Measurements from ENCODE around the gene HOXB1. TPM values are rescaled to one million over a fixed set of nuclear protein-coding genes. Genes with fewer than 3 reads are reported as not detected.
"Not testable (repeated sequence)": the region's sequence is repeated elsewhere in the genome, so short reads cannot be mapped to it uniquely, and the experiment has no call there.

Gene HOXB1
- total RNA-seq, 1 donor from 2014 or later = not detected

DNA sequence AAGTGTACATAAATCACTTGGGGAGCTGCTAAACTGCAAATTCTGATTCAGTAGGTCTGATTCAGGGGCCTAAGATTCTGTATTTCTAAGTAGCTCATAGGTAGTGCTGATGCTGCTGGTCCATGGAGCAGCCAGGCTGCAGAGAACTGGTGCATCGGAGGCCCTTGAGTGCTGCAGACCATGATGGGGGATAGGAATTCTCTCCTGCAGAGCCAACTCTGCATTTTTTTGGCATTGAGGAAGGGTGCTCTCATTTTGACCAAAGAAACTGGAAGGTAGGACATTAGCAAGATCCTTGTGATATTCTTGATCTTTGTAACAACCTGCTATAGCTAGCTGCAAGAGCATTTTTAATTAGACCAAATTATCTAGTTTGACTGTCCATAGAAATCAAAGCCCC, 9.4 kb upstream of the HOXB1 start:
- no peaks in the 10 kb centered on the region for H3K36me3 Mint-ChIP-seq
- Histone ChIP-seq H3K36me3 (no peaks in the 10 kb centered on the region), H3F3A (ENCODE audit: low read depth) (peaks cover 4% of the 10 kb centered on the region), H3K9ac (no peak overlapping the region), H3K9me3 (ENCODE audit: low read depth) (no peaks in the 10 kb centered on the region), H4K20me1 (ENCODE audit: low read depth) (peaks cover 49% of the 10 kb centered on the region), H3K79me2 (ENCODE audit: low read depth) (no peaks in the 10 kb centered on the region), H2AFZ (replicated peaks) (no peak overlapping the region), H3K27ac (no peak overlapping the region), H3K4me1 (no peaks in the 10 kb centered on the region), H3K4me3 (no peak overlapping the region), H3K27me3 (peaks cover 100% of the 10 kb centered on the region), H3K4me2 (no peak overlapping the region)
- peaks cover 6% of the 10 kb centered on the region for H3K4me1 Mint-ChIP-seq
- peaks cover 5% of the 10 kb centered on the region for H3K9me3 Mint-ChIP-seq
- peaks cover 80% of the 10 kb centered on the region for H3K27me3 Mint-ChIP-seq (ENCODE audit: insufficient read depth, low read depth)
- H3K27ac Mint-ChIP-seq = no peak overlapping the region
- no peak for DNase-seq (ENCODE audit: low spot score)
- H3K4me3 Mint-ChIP-seq = no peak overlapping the region
- TF ChIP-seq, protein P1, sequence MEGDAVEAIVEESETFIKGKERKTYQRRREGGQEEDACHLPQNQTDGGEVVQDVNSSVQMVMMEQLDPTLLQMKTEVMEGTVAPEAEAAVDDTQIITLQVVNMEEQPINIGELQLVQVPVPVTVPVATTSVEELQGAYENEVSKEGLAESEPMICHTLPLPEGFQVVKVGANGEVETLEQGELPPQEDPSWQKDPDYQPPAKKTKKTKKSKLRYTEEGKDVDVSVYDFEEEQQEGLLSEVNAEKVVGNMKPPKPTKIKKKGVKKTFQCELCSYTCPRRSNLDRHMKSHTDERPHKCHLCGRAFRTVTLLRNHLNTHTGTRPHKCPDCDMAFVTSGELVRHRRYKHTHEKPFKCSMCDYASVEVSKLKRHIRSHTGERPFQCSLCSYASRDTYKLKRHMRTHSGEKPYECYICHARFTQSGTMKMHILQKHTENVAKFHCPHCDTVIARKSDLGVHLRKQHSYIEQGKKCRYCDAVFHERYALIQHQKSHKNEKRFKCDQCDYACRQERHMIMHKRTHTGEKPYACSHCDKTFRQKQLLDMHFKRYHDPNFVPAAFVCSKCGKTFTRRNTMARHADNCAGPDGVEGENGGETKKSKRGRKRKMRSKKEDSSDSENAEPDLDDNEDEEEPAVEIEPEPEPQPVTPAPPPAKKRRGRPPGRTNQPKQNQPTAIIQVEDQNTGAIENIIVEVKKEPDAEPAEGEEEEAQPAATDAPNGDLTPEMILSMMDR (IDR thresholded peaks at IDR 0.05) = no peak
- TF ChIP-seq EZH2 (IDR thresholded peaks at IDR 0.05) (no peak), EZH2phosphoT487 (IDR thresholded peaks at IDR 0.05) (no peak)

DNA sequence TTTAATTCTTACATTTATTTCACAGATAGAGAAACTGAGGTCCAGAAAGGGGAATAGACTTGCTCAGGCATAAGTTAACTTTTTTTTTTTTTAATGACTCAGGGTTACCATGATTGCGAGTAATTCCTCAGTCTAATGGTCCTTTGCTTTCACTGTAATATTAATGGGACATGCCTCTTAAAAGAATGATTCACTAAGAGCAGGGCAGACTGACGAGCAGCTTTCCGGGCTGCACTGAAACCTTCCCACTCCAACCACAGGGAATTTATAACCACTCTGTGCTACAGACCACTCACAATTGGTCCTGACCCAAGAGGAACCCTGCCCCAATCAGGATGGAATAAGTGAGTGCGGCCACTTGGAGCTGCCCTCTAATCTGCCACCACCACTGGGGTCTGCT, 8.4 kb upstream of the HOXB1 start:
- peaks cover 38% of the 10 kb centered on the region for H4K20me1 ChIP-seq (ENCODE audit: low read depth)
- no peaks in the 10 kb centered on the region for H3K36me3 ChIP-seq
- no peak overlapping the region for H3K4me3 ChIP-seq
- H3K4me1 Mint-ChIP-seq = peaks cover 6% of the 10 kb centered on the region
- H3K9me3 Mint-ChIP-seq = peaks cover 5% of the 10 kb centered on the region
- TF ChIP-seq, protein P1 (IDR thresholded peaks at IDR 0.05) = no peak
- TF ChIP-seq EZH2phosphoT487 (IDR thresholded peaks at IDR 0.05) = no peak
- H3K4me1 ChIP-seq = no peaks in the 10 kb centered on the region
- H3K79me2 ChIP-seq (ENCODE audit: low read depth) = no peaks in the 10 kb centered on the region
- no peak overlapping the region for H3K4me2 ChIP-seq
- H3K4me3 Mint-ChIP-seq = no peak overlapping the region
- H3K9me3 ChIP-seq (ENCODE audit: low read depth) = no peaks in the 10 kb centered on the region
- H2AFZ ChIP-seq (replicated peaks) = no peak overlapping the region
- no peak for DNase-seq (ENCODE audit: low spot score)
- H3K9ac ChIP-seq = no peak overlapping the region
- peaks cover 4% of the 10 kb centered on the region for H3F3A ChIP-seq (ENCODE audit: low read depth)
- H3K27me3 ChIP-seq = peaks cover 100% of the 10 kb centered on the region
- no peaks in the 10 kb centered on the region for H3K36me3 Mint-ChIP-seq
- no peak overlapping the region for H3K27ac Mint-ChIP-seq
- peaks cover 76% of the 10 kb centered on the region for H3K27me3 Mint-ChIP-seq (ENCODE audit: insufficient read depth, low read depth)
- H3K27ac ChIP-seq = no peak overlapping the region

DNA sequence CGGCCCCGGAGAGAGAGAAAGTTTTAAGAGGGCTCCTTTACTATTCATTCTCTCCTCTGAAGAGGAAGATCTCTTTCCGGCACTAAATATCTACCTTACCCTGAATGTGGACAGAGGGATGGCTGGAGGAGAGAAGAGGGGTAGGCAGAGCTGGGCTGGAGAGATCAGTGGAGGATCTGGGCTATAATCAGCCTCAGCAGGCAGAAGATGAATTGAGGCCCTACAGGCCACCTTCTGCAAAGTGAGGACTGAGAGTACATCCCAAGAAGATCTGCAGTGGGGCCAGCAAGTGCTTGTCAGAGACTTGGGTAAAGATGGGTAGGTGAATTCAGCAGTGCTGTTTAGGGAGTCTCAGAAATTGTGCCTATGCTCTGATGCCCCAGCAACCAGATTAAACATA, 6.5 kb upstream of the HOXB1 start:
- TF ChIP-seq EZH2 (IDR thresholded peaks at IDR 0.05) (no peak), EZH2phosphoT487 (IDR thresholded peaks at IDR 0.05) (no peak)
- TF ChIP-seq, protein P1 (IDR thresholded peaks at IDR 0.05) = no peak
- Histone ChIP-seq H4K20me1 (ENCODE audit: low read depth) (peaks cover 20% of the 10 kb centered on the region), H3K27me3 (peaks cover 100% of the 10 kb centered on the region), H3K9me3 (ENCODE audit: low read depth) (no peaks in the 10 kb centered on the region), H3K4me3 (no peak overlapping the region), H3K79me2 (ENCODE audit: low read depth) (no peaks in the 10 kb centered on the region), H3K4me2 (no peak overlapping the region), H3K36me3 (no peaks in the 10 kb centered on the region), H3K4me1 (no peaks in the 10 kb centered on the region), H3K9ac (no peak overlapping the region), H2AFZ (replicated peaks) (no peak overlapping the region), H3K27ac (no peak overlapping the region), H3F3A (ENCODE audit: low read depth) (no peaks in the 10 kb centered on the region)
- H3K27me3 Mint-ChIP-seq (ENCODE audit: insufficient read depth, low read depth) = peaks cover 75% of the 10 kb centered on the region
- DNase-seq (ENCODE audit: low spot score) = no peak
- H3K9me3 Mint-ChIP-seq = peaks cover 3% of the 10 kb centered on the region
- no peaks in the 10 kb centered on the region for H3K36me3 Mint-ChIP-seq
- no peaks in the 10 kb centered on the region for H3K4me1 Mint-ChIP-seq
- no peak overlapping the region for H3K27ac Mint-ChIP-seq
- no peak overlapping the region for H3K4me3 Mint-ChIP-seq

DNA sequence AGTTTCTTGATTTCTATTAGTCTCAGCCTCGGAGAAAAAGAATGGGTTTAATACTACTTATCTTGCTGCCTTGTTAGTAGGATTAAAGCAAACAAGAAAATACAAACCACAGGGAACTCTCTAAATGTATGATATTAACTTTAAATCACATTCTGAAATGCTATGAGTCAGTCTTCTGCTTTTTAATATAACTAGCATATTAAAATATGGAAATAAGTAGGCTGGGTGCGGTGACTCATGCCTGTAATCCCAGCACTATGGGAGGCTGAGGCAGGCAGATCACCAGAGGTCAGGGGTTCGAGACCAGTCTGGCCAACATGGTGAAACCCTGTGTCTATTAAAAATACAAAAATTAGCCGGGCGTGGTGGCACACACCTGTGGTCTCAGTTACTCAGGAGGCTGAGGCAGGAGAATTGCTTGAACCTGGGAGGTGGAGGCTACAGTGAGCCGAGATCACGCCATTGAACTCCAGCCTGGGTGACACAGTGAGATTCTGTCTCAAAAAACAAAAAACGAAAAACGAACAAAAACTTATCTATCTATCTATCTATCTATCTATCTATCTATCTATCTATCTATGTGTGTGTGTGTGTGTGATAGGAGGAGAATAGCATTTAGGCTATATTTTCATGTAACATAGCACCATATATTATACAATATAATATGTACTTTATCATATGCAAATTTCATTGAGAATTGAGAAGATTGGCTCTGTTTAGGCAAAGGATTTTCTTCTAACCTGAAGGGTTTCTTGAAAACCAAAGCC, 5.2 kb upstream of the HOXB1 start:
- H3K9ac ChIP-seq; H3K9me3 ChIP-seq (ENCODE audit: low read depth); H3K36me3 Mint-ChIP-seq; H3K36me3 ChIP-seq; H3K4me3 ChIP-seq; H3K4me1 ChIP-seq; H3K4me2 ChIP-seq; H2AFZ ChIP-seq (replicated peaks); H3K4me1 Mint-ChIP-seq; H3K27ac Mint-ChIP-seq; H3K79me2 ChIP-seq (ENCODE audit: low read depth); H3F3A ChIP-seq (ENCODE audit: low read depth); H3K27ac ChIP-seq; H3K4me3 Mint-ChIP-seq; H3K9me3 Mint-ChIP-seq; DNase-seq (ENCODE audit: low spot score): not testable (repeated sequence)
- Histone ChIP-seq H4K20me1 (ENCODE audit: low read depth) (peaks cover 20% of the 10 kb centered on the region), H3K27me3 (peaks cover 100% of the 10 kb centered on the region)
- peaks cover 76% of the 10 kb centered on the region for H3K27me3 Mint-ChIP-seq (ENCODE audit: insufficient read depth, low read depth)
